GM19467 (cell line): ENCODE measurements around the gene ARHGAP1.

ENCODE experiments used
- ATAC-seq: cut with Tn5 transposase; IDR thresholded peaks from one replicate; pipeline ENCODE4 v1.9.1; 2021; ENCODE audit warnings: mild to moderate bottlenecking, moderate library complexity; ENCODE audit not compliant: unreplicated experiment

ARHGAP1 gene

GRCh38 chr11:46643531-46643930 is 56.9 kb downstream of the ARHGAP1 start:
- ATAC-seq, result no peak

- no peak for ATAC-seq
These were observed 57.6 kb downstream of the ARHGAP1 start for GRCh38 chr11:46642627-46643335.

- no peak for ATAC-seq
These were observed 58.8 kb downstream of the ARHGAP1 start for GRCh38 chr11:46641639-46642038.

- ATAC-seq, result no peak
These were observed 60.2 kb downstream of the ARHGAP1 start for GRCh38 chr11:46640036-46640788.

GRCh38 chr11:46639197-46639839 is 61.1 kb downstream of the ARHGAP1 start:
- ATAC-seq, result no peak

GRCh38 chr11:46637546-46637945 is 62.9 kb downstream of the ARHGAP1 start:
- no peak for ATAC-seq

GRCh38 chr11:46635557-46636139 is 64.8 kb downstream of the ARHGAP1 start:
- ATAC-seq, result no peak

GRCh38 chr11:46633291-46634217 is 66.9 kb downstream of the ARHGAP1 start:
- no peak for ATAC-seq

GRCh38 chr11:46632502-46632901 is 67.9 kb downstream of the ARHGAP1 start:
- no peak for ATAC-seq

GRCh38 chr11:46631676-46632075 is 68.7 kb downstream of the ARHGAP1 start:
- no peak for ATAC-seq

GRCh38 chr11:46630237-46630636 is 70.2 kb downstream of the ARHGAP1 start:
- ATAC-seq, result no peak

GRCh38 chr11:46628961-46629360 is 71.5 kb downstream of the ARHGAP1 start:
- no peak for ATAC-seq
